B cell (primary cell): Measurements from ENCODE around the gene RRAGC. TPM values are rescaled to one million over a fixed set of nuclear protein-coding genes. Genes with fewer than 3 reads are reported as not detected.

ENCODE experiments used
- ATAC-seq: fragments of 200-7000 bp; cut with Tn5 transposase; one replicate; pipeline ENCODE4 v1.10.0; 2021; ENCODE audit warnings: low read depth, mild to moderate bottlenecking, moderate number of reproducible peaks, moderate library complexity
- CTCF ChIA-PET: fragments of 350-600 bp; sonication (Branson Sonifier 250); formaldehyde crosslinking; loops from one replicate; lab custom pipeline; 2021; ENCODE audit warnings: antibody characterized with exemption, inconsistent platforms; lab: Charles Lee
- POLR2A ChIA-PET: fragments of 350-600 bp; sonication (Branson Sonifier 250); formaldehyde crosslinking; loops from one replicate; lab custom pipeline; 2021; ENCODE audit warnings: antibody characterized with exemption; lab: Charles Lee
- DNase-seq: peaks from one replicate; pipeline ENCODE4 v3.0.0; 2013
- H2AFZ ChIP-seq: 2 replicates; pipeline ENCODE4 v1.6.1; 2012; ENCODE audit warnings: mild to moderate bottlenecking, low read depth, low read length; ENCODE audit not compliant: insufficient read depth, poor library complexity, severe bottlenecking
- H3K27ac ChIP-seq, 2 donors: 1 replicate in 1 of 2; 2 replicates in 1 of 2; pipeline ENCODE4 v1.5.1; 2012 to 2013; ENCODE audit warnings: low read length in 2 of 2, mild to moderate bottlenecking in 2 of 2, moderate library complexity in 1 of 2
- H3K27me3 ChIP-seq, 4 experiments: fragments of 200-600 bp in 1 of 4; sonication (generic) in 1 of 4; replicated peaks in 1 of 4; 1 replicate in 2 of 4; 2 replicates in 2 of 4; pipeline versions ENCODE4 v1.6.1 to v1.7.0; 2013 to 2016; ENCODE audit warnings: low read length in 3 of 4, mild to moderate bottlenecking in 2 of 4, mixed read lengths in 1 of 4, moderate library complexity in 1 of 4; ENCODE audit not compliant: insufficient read depth in 4 of 4, control insufficient read depth in 3 of 4; ENCODE audit errors: control extremely low read depth in 1 of 4
- H3K36me3 ChIP-seq, 2 experiments: replicated peaks in 1 of 2; 1 replicate in 1 of 2; 2 replicates in 1 of 2; pipeline versions ENCODE4 v1.6.1 to v1.7.1; 2013; ENCODE audit warnings: low read length in 1 of 2; ENCODE audit not compliant: insufficient read depth in 2 of 2, control insufficient read depth in 1 of 2; ENCODE audit errors: control extremely low read depth in 1 of 2, extremely low read depth in 1 of 2
- H3K4me1 ChIP-seq, 2 donors: fragments of 200-600 bp in 1 of 2; sonication (generic) in 1 of 2; 1 replicate in 1 of 2; 2 replicates in 1 of 2; pipeline versions ENCODE4 v1.5.1 to v1.6.1; 2013 to 2017; ENCODE audit warnings: low read length in 2 of 2; ENCODE audit not compliant: control insufficient read depth in 2 of 2, insufficient read depth in 2 of 2
- H3K4me2 ChIP-seq: replicated peaks from 2 replicates; pipeline ENCODE3; 2012; ENCODE audit warnings: mild to moderate bottlenecking, low read depth, low read length; ENCODE audit not compliant: poor library complexity, severe bottlenecking
- H3K4me3 ChIP-seq, 5 experiments: fragments of 200-600 bp in 1 of 5; sonication (generic) in 1 of 5; 1 replicate in 3 of 5; 2 replicates in 2 of 5; pipeline versions ENCODE4 v1.5.1 to v1.7.0; 2011 to 2016; ENCODE audit warnings: low read length in 4 of 5, mild to moderate bottlenecking in 4 of 5, low read depth in 2 of 5, control low read depth in 1 of 5, moderate library complexity in 1 of 5; ENCODE audit not compliant: insufficient read depth in 1 of 5; ENCODE audit errors: control extremely low read depth in 1 of 5, extremely low read depth in 1 of 5
- H3K79me2 ChIP-seq: fragments of 200-600 bp; sonication (generic); one replicate; pipeline ENCODE4 v1.6.0; 2016; ENCODE audit warnings: low read length; ENCODE audit not compliant: control insufficient read depth, insufficient read depth
- H3K9ac ChIP-seq: fragments of 200-600 bp; sonication (generic); 2 replicates; pipeline ENCODE4 v1.6.1; 2017; ENCODE audit warnings: mild to moderate bottlenecking, low read length, moderate library complexity
- H3K9me3 ChIP-seq, 3 donors: one replicate each; pipeline versions ENCODE4 v1.6.1 to v1.7.1; 2013; ENCODE audit warnings: low read length in 2 of 3; ENCODE audit not compliant: control insufficient read depth in 2 of 3, insufficient read depth in 1 of 3; ENCODE audit errors: control extremely low read depth in 1 of 3
- H4K20me1 ChIP-seq: 2 replicates; pipeline ENCODE4 v1.6.0; 2012; ENCODE audit warnings: mild to moderate bottlenecking, low read length; ENCODE audit not compliant: insufficient read depth, control insufficient read depth, poor library complexity, severe bottlenecking
- H3K27ac Mint-ChIP-seq: one replicate; pipeline ENCODE4 v1.8.0; 2021; ENCODE audit warnings: mixed read lengths
- H3K27me3 Mint-ChIP-seq: one replicate; pipeline ENCODE4 v1.8.0; 2021; ENCODE audit warnings: mixed read lengths
- H3K4me1 Mint-ChIP-seq: one replicate; pipeline ENCODE4 v1.8.0; 2021; ENCODE audit warnings: mixed read lengths
- H3K4me3 Mint-ChIP-seq: one replicate; pipeline ENCODE4 v1.8.0; 2021; ENCODE audit warnings: mixed read lengths
- H3K9me3 Mint-ChIP-seq: one replicate; pipeline ENCODE4 v1.8.0; 2022; ENCODE audit warnings: mixed read lengths; ENCODE audit not compliant: insufficient read depth
- EZH2 ChIP-seq: IDR thresholded peaks from 2 replicates; pipeline ENCODE4 v1.6.1; 2012; ENCODE audit warnings: borderline replicate concordance, low read depth, mild to moderate bottlenecking, moderate library complexity, low read length; ENCODE audit not compliant: insufficient read depth, poor library complexity, severe bottlenecking
- WGBS: methylation state at CpG from one replicate; pipeline ENCODE4 v1.1.5; 2013; ENCODE audit warnings: missing lambda C conversion rate; ENCODE audit not compliant: insufficient coverage; 5-methylcytosine and 5-hydroxymethylcytosine counted together
- intact Hi-C: fragments of 100-400 bp; cut with micrococcal nuclease; formaldehyde crosslinking; loops from one replicate; pipeline ENCODE4 v1.10.0; 2022
- polyA plus RNA-seq: library from polyadenylated mRNA; depleted of rRNA; stranded (reverse); fragments of >200 nt; gene quantifications from 2 replicates; pipeline ENCODE4 v1.2.3, GENCODE V29; 2012
- total RNA-seq, 2 donors: library from RNA; stranded (reverse); fragments of 120-200 nt in 1 of 2; gene quantifications; 1 replicate in 1 of 2; 2 replicates in 1 of 2; pipeline versions ENCODE4 v1.2.3 to v1.2.4, GENCODE V29; 2013 to 2022
- TF ChIP-seq, protein P1 (sequence below): fragments of 200-600 bp; IDR thresholded peaks from one replicate; pipeline ENCODE4 v1.8.0; 2022; ENCODE audit warnings: antibody characterized with exemption, mild to moderate bottlenecking

Gene RRAGC
- total and polyA plus RNA-seq, 2 donors (not counting 1 experiment from before 2014, with no cell fraction given) = 11.4 to 37.6 TPM

DNA sequence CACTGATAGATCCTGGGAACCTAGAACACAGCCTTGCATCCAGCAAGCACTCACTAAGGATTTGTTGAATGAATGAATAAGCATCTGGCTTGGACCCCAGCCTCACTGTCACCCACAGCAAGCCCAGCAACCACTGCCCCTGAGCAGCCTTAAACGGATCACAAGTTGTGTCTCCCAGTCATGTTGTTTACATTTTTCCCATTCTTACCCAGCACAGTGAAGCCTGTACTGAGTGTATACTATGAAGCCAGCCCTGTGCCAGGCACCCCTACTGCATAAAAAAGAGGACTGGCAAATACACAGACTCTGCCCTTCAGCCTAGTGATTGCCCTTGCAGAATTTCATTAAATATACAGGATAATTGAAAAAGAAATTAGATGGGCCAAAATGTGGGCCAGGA, 30.2 kb downstream of the RRAGC start:
- no peak overlapping the region for H3K4me2 ChIP-seq
- no peaks in the 10 kb centered on the region for H4K20me1 ChIP-seq
- peaks cover 0 to 20% (median 9%) of the 10 kb centered on the region in 4 experiments for H3K27me3 ChIP-seq
- Mint-ChIP-seq H3K27ac (no peak overlapping the region), H3K9me3 (no peaks in the 10 kb centered on the region), H3K27me3 (peaks cover 32% of the 10 kb centered on the region), H3K4me1 (no peaks in the 10 kb centered on the region), H3K4me3 (no peak overlapping the region)
- no peaks in the 10 kb centered on the region for H3K79me2 ChIP-seq
- H3K9me3 ChIP-seq = no peaks in the 10 kb centered on the region
- POLR2A ChIA-PET = no interaction called here
- DNase-seq = no peak
- CTCF ChIA-PET = no interaction called here
- no peak overlapping the region for H3K9ac ChIP-seq
- no peaks in the 10 kb centered on the region for H3K4me1 ChIP-seq
- TF ChIP-seq, protein P1, sequence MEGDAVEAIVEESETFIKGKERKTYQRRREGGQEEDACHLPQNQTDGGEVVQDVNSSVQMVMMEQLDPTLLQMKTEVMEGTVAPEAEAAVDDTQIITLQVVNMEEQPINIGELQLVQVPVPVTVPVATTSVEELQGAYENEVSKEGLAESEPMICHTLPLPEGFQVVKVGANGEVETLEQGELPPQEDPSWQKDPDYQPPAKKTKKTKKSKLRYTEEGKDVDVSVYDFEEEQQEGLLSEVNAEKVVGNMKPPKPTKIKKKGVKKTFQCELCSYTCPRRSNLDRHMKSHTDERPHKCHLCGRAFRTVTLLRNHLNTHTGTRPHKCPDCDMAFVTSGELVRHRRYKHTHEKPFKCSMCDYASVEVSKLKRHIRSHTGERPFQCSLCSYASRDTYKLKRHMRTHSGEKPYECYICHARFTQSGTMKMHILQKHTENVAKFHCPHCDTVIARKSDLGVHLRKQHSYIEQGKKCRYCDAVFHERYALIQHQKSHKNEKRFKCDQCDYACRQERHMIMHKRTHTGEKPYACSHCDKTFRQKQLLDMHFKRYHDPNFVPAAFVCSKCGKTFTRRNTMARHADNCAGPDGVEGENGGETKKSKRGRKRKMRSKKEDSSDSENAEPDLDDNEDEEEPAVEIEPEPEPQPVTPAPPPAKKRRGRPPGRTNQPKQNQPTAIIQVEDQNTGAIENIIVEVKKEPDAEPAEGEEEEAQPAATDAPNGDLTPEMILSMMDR = no peak
- TF ChIP-seq EZH2 = no peak
- intact Hi-C loops = no loop called here
- no peak overlapping the region for H3K4me3 ChIP-seq
- WGBS = 90% methylated on average over 1 of the region's 1 CpG
- H3K27ac ChIP-seq = no peak overlapping the region
- H2AFZ ChIP-seq = no peak overlapping the region
- no peaks in the 10 kb centered on the region for H3K36me3 ChIP-seq
- no peak for ATAC-seq

DNA sequence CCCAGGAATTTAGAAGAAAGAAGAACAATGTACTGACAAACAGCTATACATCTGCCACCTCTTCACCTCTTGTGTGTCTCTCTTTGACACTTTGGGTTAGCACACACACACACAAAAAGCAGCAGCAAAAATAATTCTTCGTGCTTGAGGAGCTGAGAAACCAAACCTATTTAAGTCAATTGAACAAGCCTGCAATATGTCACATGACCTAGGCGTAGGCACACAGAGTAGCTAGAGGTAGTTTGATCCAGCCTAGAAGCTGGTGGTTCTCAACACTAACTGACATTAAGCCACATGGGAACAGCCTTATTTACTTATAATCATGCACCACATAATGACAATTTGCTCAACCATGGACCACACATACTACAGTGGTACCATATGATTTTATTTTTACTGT, 32.3 kb downstream of the RRAGC start:
- H3K9me3 Mint-ChIP-seq = no peaks in the 10 kb centered on the region
- CTCF ChIA-PET = interaction anchor here (1.1 kb wide), 1 partner anchor 8 kb away, joined by 3 read pairs; no protein-coding TSS in a partner anchor
- ATAC-seq (no peak), DNase-seq (no peak)
- Histone ChIP-seq H3K4me3 (no peak overlapping the region), H3K36me3 (no peaks in the 10 kb centered on the region), H3K9ac (no peak overlapping the region), H4K20me1 (no peaks in the 10 kb centered on the region), H3K4me2 (no peak overlapping the region), H3K27ac (no peak overlapping the region), H3K79me2 (no peaks in the 10 kb centered on the region), H3K27me3 (peaks cover 0 to 26% (median 10%) of the 10 kb centered on the region in 4 experiments), H2AFZ (no peak overlapping the region), H3K4me1 (no peaks in the 10 kb centered on the region), H3K9me3 (no peaks in the 10 kb centered on the region)
- intact Hi-C loops = no loop called here
- H3K4me3 Mint-ChIP-seq = no peak overlapping the region
- no peak for TF ChIP-seq EZH2
- TF ChIP-seq, protein P1 = no peak
- no peaks in the 10 kb centered on the region for H3K4me1 Mint-ChIP-seq
- POLR2A ChIA-PET = no interaction called here
- no CpG with 5 or more reads among the region's 2 CpGs for WGBS
- no peak overlapping the region for H3K27ac Mint-ChIP-seq
- peaks cover 40% of the 10 kb centered on the region for H3K27me3 Mint-ChIP-seq
